ENCODE data around the gene SLC25A25. TPM values are rescaled to one million over a fixed set of nuclear protein-coding genes. Genes with fewer than 3 reads are reported as not detected.

Gene SLC25A25
- total and polyA plus RNA-seq, 2 of the 8 experiments (the other 6 are each of a cell fraction or from before 2014, with no cell fraction given): 6.5 to 18.5 TPM

DNA sequence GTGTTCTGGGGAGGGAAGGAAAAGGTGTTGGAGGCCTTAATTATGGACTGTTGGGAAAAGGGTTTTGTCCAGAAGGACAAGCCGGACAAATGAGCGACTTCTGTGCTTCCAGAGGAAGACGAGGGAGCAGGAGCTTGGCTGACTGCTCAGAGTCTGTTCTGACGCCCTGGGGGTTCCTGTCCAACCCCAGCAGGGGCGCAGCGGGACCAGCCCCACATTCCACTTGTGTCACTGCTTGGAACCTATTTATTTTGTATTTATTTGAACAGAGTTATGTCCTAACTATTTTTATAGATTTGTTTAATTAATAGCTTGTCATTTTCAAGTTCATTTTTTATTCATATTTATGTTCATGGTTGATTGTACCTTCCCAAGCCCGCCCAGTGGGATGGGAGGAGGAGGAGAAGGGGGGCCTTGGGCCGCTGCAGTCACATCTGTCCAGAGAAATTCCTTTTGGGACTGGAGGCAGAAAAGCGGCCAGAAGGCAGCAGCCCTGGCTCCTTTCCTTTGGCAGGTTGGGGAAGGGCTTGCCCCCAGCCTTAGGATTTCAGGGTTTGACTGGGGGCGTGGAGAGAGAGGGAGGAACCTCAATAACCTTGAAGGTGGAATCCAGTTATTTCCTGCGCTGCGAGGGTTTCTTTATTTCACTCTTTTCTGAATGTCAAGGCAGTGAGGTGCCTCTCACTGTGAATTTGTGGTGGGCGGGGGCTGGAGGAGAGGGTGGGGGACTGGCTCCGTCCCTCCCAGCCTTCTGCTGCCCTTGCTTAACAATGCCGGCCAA is 40.4 kb downstream of the SLC25A25 start:
- no peak overlapping the region for H2AFZ ChIP-seq (ENCODE audit: low read length)
- no peak overlapping the region for H2BK15ac ChIP-seq (ENCODE audit: low read length)
- DNase-seq (ENCODE audit: low read depth in 1 of 2, low spot score in 2 of 2) (no peak), FAIRE-seq (no peak)
- H2BK120ac ChIP-seq (replicated peaks; ENCODE audit: low read depth, low read length): no peak overlapping the region
- H2AK5ac ChIP-seq (ENCODE audit: low read depth, low read length): no peak overlapping the region
- H3K56ac ChIP-seq (replicated peaks; ENCODE audit: insufficient read length, low read depth, low read length): no peak overlapping the region
- H2BK12ac ChIP-seq (ENCODE audit: low read depth, low read length): no peak overlapping the region
- H3K4me1 ChIP-seq (replicated peaks in 1 of 4; ENCODE audit: control insufficient read depth in 3 of 4, insufficient read depth in 4 of 4, low read length in 3 of 4): no peaks in the 10 kb centered on the region
- no peak overlapping the region for H4K5ac ChIP-seq (ENCODE audit: insufficient read length, low read depth, low read length)
- no peak overlapping the region for H2BK5ac ChIP-seq (ENCODE audit: low read depth, low read length)
- H4K8ac ChIP-seq (ENCODE audit: extremely low read depth, insufficient read depth, low read length): no peak overlapping the region
- no peaks in the 10 kb centered on the region for H3K23me2 ChIP-seq (ENCODE audit: low read depth, low read length)
- peaks cover 3 to 6% of the 10 kb centered on the region in 2 experiments for H4K20me1 ChIP-seq (replicated peaks in 1 of 2; ENCODE audit: control insufficient read depth in 1 of 2, insufficient read depth in 2 of 2, low read length in 2 of 2)
- peaks cover 13 to 36% (median 36%) of the 10 kb centered on the region in 4 experiments for H3K36me3 ChIP-seq (ENCODE audit: control insufficient read depth in 2 of 4, insufficient read depth in 4 of 4, low read length in 3 of 4)
- POLR2A ChIA-PET (ENCODE audit: partially characterized antibody): interaction anchor here (0.7 to 12.1 kb wide), 6 partner anchors 7 to 283 kb away, joined by 3 to 119 read pairs (median 19); no protein-coding TSS in a partner anchor
- no peaks in the 10 kb centered on the region for H3K79me2 ChIP-seq (ENCODE audit: control insufficient read depth in 1 of 2, insufficient read depth in 2 of 2, low read length in 2 of 2)
- H3K9me3 ChIP-seq (ENCODE audit: insufficient read depth in 2 of 2, low read depth in 1 of 2, low read length in 1 of 2): no peaks in the 10 kb centered on the region
- no peak overlapping the region for H3K27ac ChIP-seq (ENCODE audit: low read depth, low read length)
- no peak overlapping the region for H2BK20ac ChIP-seq (ENCODE audit: low read length)
- CTCF ChIA-PET (ENCODE audit: partially characterized antibody): interaction anchor here (0.8 to 2.8 kb wide), 6 partner anchors 8 to 165 kb away, joined by 3 to 22 read pairs (median 4); no protein-coding TSS in a partner anchor
- no peak overlapping the region for H3K9ac ChIP-seq (replicated peaks in 1 of 4; ENCODE audit: extremely low read depth in 1 of 4, low read depth in 3 of 4, low read length in 3 of 4)
- H3K79me1 ChIP-seq (ENCODE audit: low read depth, low read length): no peaks in the 10 kb centered on the region; the same call in 1 of the 2 replicates
- no peak overlapping the region for H4K91ac ChIP-seq (replicated peaks; ENCODE audit: insufficient read length, low read length)
- no peak overlapping the region for H3K4me3 ChIP-seq (ENCODE audit: extremely low read depth in 1 of 4, insufficient read depth in 2 of 4, low read depth in 3 of 4, low read length in 4 of 4)
- H3K4me2 ChIP-seq (ENCODE audit: insufficient read depth in 1 of 2, low read depth in 2 of 2, low read length in 2 of 2): no peak overlapping the region
- no peak overlapping the region for H3K14ac ChIP-seq (ENCODE audit: insufficient read length)
- 87% methylated on average over 13 of the region's 15 CpGs; no CpG with 5 or more reads in 1 of the 2 experiments for WGBS, 2 experiments (ENCODE audit: extremely low coverage in 1 of 2, insufficient coverage in 1 of 2, insufficient read length in 1 of 2, insufficient replicate concordance in 2 of 2, low coverage in 1 of 2, low lambda C conversion rate in 2 of 2, missing lambda C conversion rate in 1 of 2)
- no peak overlapping the region for H3K23ac ChIP-seq (ENCODE audit: insufficient read length)
- TF ChIP-seq TBP (IDR thresholded peaks at IDR 0.05; ENCODE audit: low read depth, low read length) (no peak), CEBPB (IDR thresholded peaks at IDR 0.05; ENCODE audit: low read depth, low read length) (no peak)
- TF ChIP-seq, protein P1, sequence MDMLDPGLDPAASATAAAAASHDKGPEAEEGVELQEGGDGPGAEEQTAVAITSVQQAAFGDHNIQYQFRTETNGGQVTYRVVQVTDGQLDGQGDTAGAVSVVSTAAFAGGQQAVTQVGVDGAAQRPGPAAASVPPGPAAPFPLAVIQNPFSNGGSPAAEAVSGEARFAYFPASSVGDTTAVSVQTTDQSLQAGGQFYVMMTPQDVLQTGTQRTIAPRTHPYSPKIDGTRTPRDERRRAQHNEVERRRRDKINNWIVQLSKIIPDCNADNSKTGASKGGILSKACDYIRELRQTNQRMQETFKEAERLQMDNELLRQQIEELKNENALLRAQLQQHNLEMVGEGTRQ (IDR thresholded peaks at IDR 0.05; ENCODE audit: low read length): no peak
- no peak overlapping the region for H3K4ac ChIP-seq (replicated peaks; ENCODE audit: insufficient read length, low read depth, low read length)
- H3K27me3 ChIP-seq (replicated peaks in 1 of 4; ENCODE audit: control insufficient read depth in 3 of 4, extremely low read depth in 1 of 4, insufficient read depth in 3 of 4, low read length in 3 of 4): no peaks in the 10 kb centered on the region
- no peak overlapping the region for H3K18ac ChIP-seq (ENCODE audit: extremely low read depth, low read length)
